ENCODE results near the gene KAT2B. TPM values are rescaled to one million over a fixed set of nuclear protein-coding genes. Genes with fewer than 3 reads are reported as not detected.
A peak's percentile ranks its signal among the peaks of the same experiment; 100 is the strongest.

KAT2B gene
- total RNA-seq, 1 donor, result 15.9 TPM

- peak within 1 kb of the TSS; percentile 90 for H3K4me3 ChIP-seq (ENCODE audit: insufficient read depth, low read length)
- TF ChIP-seq CTCF (IDR thresholded peaks at IDR 0.05; ENCODE audit: extremely low read depth, low read depth, low read length), result no peak
- H2AFZ ChIP-seq (ENCODE audit: low read length), result peak within 1 kb of the TSS; percentile 99
- H3K36me3 ChIP-seq (ENCODE audit: insufficient read depth, low read length), result no peaks in the 10 kb centered on the region
- peak; percentile 98 for DNase-seq (ENCODE audit: insufficient read length, low spot score, missing footprints)
- H3K27ac ChIP-seq (ENCODE audit: low read depth, low read length), result peak within 1 kb of the TSS; percentile 94
- H3K9me3 ChIP-seq (ENCODE audit: low read depth, low read length), result no peaks in the 10 kb centered on the region
- H3K4me2 ChIP-seq (ENCODE audit: insufficient read depth, low read length), result peak within 1 kb of the TSS; percentile 94
- H3K27me3 ChIP-seq (ENCODE audit: insufficient read depth, low read length), result no peaks in the 10 kb centered on the region
- H3K4me1 ChIP-seq (ENCODE audit: insufficient read depth, low read length), result peaks cover 11% of the 10 kb centered on the region
- peaks cover 17% of the 10 kb centered on the region for H3K79me2 ChIP-seq (ENCODE audit: insufficient read depth, low read length)
- H4K20me1 ChIP-seq (ENCODE audit: insufficient read depth, low read length), result no peaks in the 10 kb centered on the region
These were observed 145.7 kb downstream of the KAT2B start, which contains the start of gene SGO1 for GRCh38 chr3:20185679-20186599. SGO1 (minus strand) TSS chr3:20186206; CDS start chr3:20184027, 2,179 bp downstream.

- H3K27me3 ChIP-seq (ENCODE audit: insufficient read depth, low read length), result no peaks in the 10 kb centered on the region
- peaks cover 17% of the 10 kb centered on the region for H3K79me2 ChIP-seq (ENCODE audit: insufficient read depth, low read length)
- DNase-seq (ENCODE audit: insufficient read length, low spot score, missing footprints), result peak; percentile 63
- H2AFZ ChIP-seq (ENCODE audit: low read length), result peak overlapping the region; percentile 99
- peak overlapping the region; percentile 94 for H3K4me2 ChIP-seq (ENCODE audit: insufficient read depth, low read length)
- no peak for TF ChIP-seq CTCF (IDR thresholded peaks at IDR 0.05; ENCODE audit: extremely low read depth, low read depth, low read length)
- no peaks in the 10 kb centered on the region for H3K9me3 ChIP-seq (ENCODE audit: low read depth, low read length)
- H3K36me3 ChIP-seq (ENCODE audit: insufficient read depth, low read length), result no peaks in the 10 kb centered on the region
- no peaks in the 10 kb centered on the region for H4K20me1 ChIP-seq (ENCODE audit: insufficient read depth, low read length)
- H3K4me3 ChIP-seq (ENCODE audit: insufficient read depth, low read length), result peak overlapping the region; percentile 90
- peaks cover 11% of the 10 kb centered on the region for H3K4me1 ChIP-seq (ENCODE audit: insufficient read depth, low read length)
- peak overlapping the region; percentile 94 for H3K27ac ChIP-seq (ENCODE audit: low read depth, low read length)
These were observed 146.4 kb downstream of the KAT2B start for GRCh38 chr3:20186600-20187004.

GRCh38 chr3:20190991-20191390 lies 150.7 kb downstream of the KAT2B start:
- no peak overlapping the region for H2AFZ ChIP-seq (ENCODE audit: low read length)
- H4K20me1 ChIP-seq (ENCODE audit: insufficient read depth, low read length), result no peaks in the 10 kb centered on the region
- no peaks in the 10 kb centered on the region for H3K36me3 ChIP-seq (ENCODE audit: insufficient read depth, low read length)
- no peaks in the 10 kb centered on the region for H3K79me2 ChIP-seq (ENCODE audit: insufficient read depth, low read length)
- no peak overlapping the region for H3K4me3 ChIP-seq (ENCODE audit: insufficient read depth, low read length)
- H3K9me3 ChIP-seq (ENCODE audit: low read depth, low read length), result no peaks in the 10 kb centered on the region
- H3K4me1 ChIP-seq (ENCODE audit: insufficient read depth, low read length), result no peaks in the 10 kb centered on the region
- no peaks in the 10 kb centered on the region for H3K27me3 ChIP-seq (ENCODE audit: insufficient read depth, low read length)
- no peak for TF ChIP-seq CTCF (IDR thresholded peaks at IDR 0.05; ENCODE audit: extremely low read depth, low read depth, low read length)
- no peak overlapping the region for H3K27ac ChIP-seq (ENCODE audit: low read depth, low read length)
- no peak for DNase-seq (ENCODE audit: insufficient read length, low spot score, missing footprints)
- no peak overlapping the region for H3K4me2 ChIP-seq (ENCODE audit: insufficient read depth, low read length)

GRCh38 chr3:20194793-20195460 lies 154.7 kb downstream of the KAT2B start:
- TF ChIP-seq CTCF (IDR thresholded peaks at IDR 0.05; ENCODE audit: extremely low read depth, low read depth, low read length), result no peak
- no peak for DNase-seq (ENCODE audit: insufficient read length, low spot score, missing footprints)
- no peaks in the 10 kb centered on the region for H3K27me3 ChIP-seq (ENCODE audit: insufficient read depth, low read length)

More at GRCh38 chr3:20194793-20195460, 154.7 kb downstream of the KAT2B start:
- Histone ChIP-seq H3K4me1 (ENCODE audit: insufficient read depth, low read length) (no peaks in the 10 kb centered on the region), H3K4me2 (ENCODE audit: insufficient read depth, low read length) (no peak overlapping the region), H3K36me3 (ENCODE audit: insufficient read depth, low read length) (no peaks in the 10 kb centered on the region), H3K79me2 (ENCODE audit: insufficient read depth, low read length) (no peaks in the 10 kb centered on the region), H3K27ac (ENCODE audit: low read depth, low read length) (no peak overlapping the region), H3K9me3 (ENCODE audit: low read depth, low read length) (no peaks in the 10 kb centered on the region), H2AFZ (ENCODE audit: low read length) (no peak overlapping the region), H4K20me1 (ENCODE audit: insufficient read depth, low read length) (no peaks in the 10 kb centered on the region), H3K4me3 (ENCODE audit: insufficient read depth, low read length) (no peak overlapping the region)
